Measurements from ENCODE around the gene ATP8B3.
A peak's percentile ranks its signal among the peaks of the same experiment; 100 is the strongest.

ATP8B3 gene

GRCh38 chr19:1814391-1814790, 2.3 kb upstream of the ATP8B3 start:
- no peak for TF ChIP-seq CTCF (IDR thresholded peaks at IDR 0.05)

DNA sequence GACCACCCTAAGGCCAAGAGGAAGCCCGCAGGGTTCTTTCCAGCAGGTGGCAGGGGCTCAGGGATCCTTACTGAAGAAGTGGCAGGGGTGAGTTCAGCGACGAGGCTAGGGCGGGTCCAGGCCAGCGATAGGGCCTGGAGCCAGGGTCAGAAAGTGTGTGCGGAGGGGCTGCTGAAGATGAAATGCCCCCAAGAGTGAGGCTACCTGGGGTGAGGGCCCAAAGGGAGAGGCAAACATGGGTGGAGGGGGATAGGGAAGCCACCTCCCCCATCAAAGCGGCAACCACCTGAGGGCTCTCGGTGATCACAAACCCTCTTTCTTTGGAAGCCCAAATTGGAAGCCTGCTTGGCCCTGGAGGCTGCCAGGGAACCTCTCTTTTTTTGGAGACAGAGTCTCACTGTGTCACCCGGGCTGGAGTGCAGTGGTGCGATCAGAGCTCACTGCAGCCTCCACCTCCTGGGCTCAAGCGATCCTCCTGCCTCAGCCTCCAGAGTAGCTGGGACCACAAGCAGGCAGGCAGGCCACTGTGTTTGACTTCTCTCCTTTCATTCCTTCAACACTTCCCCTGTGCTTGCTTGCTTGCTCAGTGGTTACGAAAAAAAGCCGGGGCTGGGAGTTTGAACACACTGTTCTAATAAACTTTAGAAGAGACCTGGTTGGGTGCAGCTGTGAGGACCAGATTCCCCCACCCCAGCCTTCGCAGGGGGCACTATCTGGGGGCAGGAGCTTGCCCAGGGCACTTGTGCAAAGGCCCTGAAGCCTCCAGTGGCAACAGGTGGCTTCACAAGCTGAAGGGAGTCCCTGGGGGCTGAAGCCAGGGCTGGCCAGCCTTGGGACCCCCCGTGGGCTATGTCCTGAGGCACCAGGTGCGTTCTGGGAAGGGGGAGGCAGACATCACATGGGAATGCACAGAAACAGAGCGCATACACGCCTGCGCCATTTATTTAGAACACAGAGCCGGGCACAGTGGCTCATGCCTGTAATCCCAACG, 1.4 kb upstream of the ATP8B3 start:
- peak; percentile 34; the same call in 1 of the 2 replicates for TF ChIP-seq CTCF (IDR thresholded peaks at IDR 0.05)

GRCh38 chr19:1812426-1813191, 533 bp upstream of the ATP8B3 start:
- peak; percentile 83 for TF ChIP-seq CTCF (IDR thresholded peaks at IDR 0.05)

DNA sequence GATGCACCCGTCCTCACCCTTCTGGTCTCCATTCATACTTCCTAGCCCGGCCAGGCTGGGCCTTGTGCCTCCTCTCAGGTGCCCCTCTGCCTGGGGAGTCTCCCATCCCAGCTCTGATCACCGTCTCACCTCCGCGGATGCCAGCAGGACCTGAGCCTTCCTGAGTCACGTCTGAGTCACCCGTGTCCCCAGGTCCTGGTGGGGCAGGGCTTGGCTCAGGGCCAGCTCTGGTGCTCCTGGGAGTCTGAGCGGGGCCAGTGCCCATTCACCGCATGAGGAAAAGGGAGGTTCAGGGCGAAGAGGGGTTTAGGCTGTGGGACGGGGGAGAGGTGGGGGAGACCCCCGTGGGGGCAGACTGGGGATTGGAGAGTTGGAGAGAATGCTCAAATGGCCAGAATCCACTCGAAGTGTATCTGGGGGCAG, 593 bp downstream of the ATP8B3 start:
- no peak for TF ChIP-seq CTCF (IDR thresholded peaks at IDR 0.05)

GRCh38 chr19:1810439-1811160, 1.5 kb downstream of the ATP8B3 start:
- no peak for TF ChIP-seq CTCF (IDR thresholded peaks at IDR 0.05)

GRCh38 chr19:1809678-1810077, 2.4 kb downstream of the ATP8B3 start:
- TF ChIP-seq CTCF (IDR thresholded peaks at IDR 0.05) = no peak

GRCh38 chr19:1808395-1808731, 3.7 kb downstream of the ATP8B3 start:
- no peak for TF ChIP-seq CTCF (IDR thresholded peaks at IDR 0.05)

All from LNCAP (cell line).